HepG2 (cell line): ENCODE results near the gene CMIP. TPM values are rescaled to one million over a fixed set of nuclear protein-coding genes. Genes with fewer than 3 reads are reported as not detected.

Source experiments
- ATAC-seq: fragments of 200-7000 bp; cut with Tn5 transposase; 3 replicates; pipeline ENCODE4 v1.9.1; 2020; ENCODE audit warnings: mild to moderate bottlenecking, moderate library complexity
- BruUV-seq: library from RNA; stranded (reverse); fragments of 400-500 nt; replicated peaks from 2 replicates; lab custom pipeline; 2021; lab: Mats Ljungman, UMichigan
- CTCF ChIA-PET: fragments of 300-600 bp; formaldehyde crosslinking; extraction: SDS; loops from one replicate; lab custom pipeline; 2021; ENCODE audit warnings: low total read pairs, inconsistent platforms, low intra/inter-chr PET ratio; lab: Yijun Ruan, JAX
- POLR2A ChIA-PET: fragments of 350-600 bp; sonication (Branson Sonifier 250); formaldehyde crosslinking; loops from one replicate; lab custom pipeline; 2020; ENCODE audit warnings: antibody characterized with exemption, inconsistent platforms; lab: Yijun Ruan, JAX
- DNase-seq: peaks from one replicate; pipeline ENCODE4 v3.0.0-alpha.2; 2015; ENCODE audit warnings: low spot score
- FAIRE-seq: peaks from 3 replicates; lab custom pipeline; 2011; peaks lifted over from hg19 to GRCh38; lab: Jason Lieb, UNC
- H2AFZ ChIP-seq: one replicate; pipeline ENCODE4 v1.6.1; 2011; ENCODE audit warnings: low read length, inconsistent platforms
- H3K27ac ChIP-seq: fragments of 300-600 bp; 3 replicates; pipeline ENCODE4 v1.8.0; 2011; ENCODE audit warnings: mixed run types, mild to moderate bottlenecking, mixed read lengths, low read length, inconsistent platforms; ENCODE audit not compliant: insufficient read depth; ENCODE audit errors: extremely low read length
- H3K27me3 ChIP-seq, 2 experiments: fragments of 200-600 bp in 1 of 2; 2 replicates in 1 of 2; 3 replicates in 1 of 2; pipeline versions ENCODE4 v1.6.0 to v1.8.0; 2011; ENCODE audit warnings: low read length in 2 of 2, mild to moderate bottlenecking in 2 of 2, moderate library complexity in 2 of 2, inconsistent platforms in 1 of 2; ENCODE audit not compliant: insufficient read depth in 2 of 2, control insufficient read depth in 1 of 2
- H3K36me3 ChIP-seq, 2 experiments: fragments of 200-600 bp in 1 of 2; replicated peaks in 1 of 2; 2 replicates in 1 of 2; 3 replicates in 1 of 2; pipeline versions ENCODE4 v1.5.1 to v1.8.0; 2011; ENCODE audit warnings: low read length in 2 of 2, inconsistent platforms in 1 of 2; ENCODE audit not compliant: insufficient read depth in 2 of 2, control insufficient read depth in 1 of 2
- H3K4me1 ChIP-seq: 2 replicates; pipeline ENCODE4 v1.5.1; 2012; ENCODE audit warnings: low read length, inconsistent platforms; ENCODE audit not compliant: insufficient read depth
- H3K4me2 ChIP-seq: 2 replicates; pipeline ENCODE4 v1.6.0; 2011; ENCODE audit warnings: low read depth, low read length, inconsistent platforms
- H3K4me3 ChIP-seq, 3 experiments: fragments of 200-600 bp in 1 of 3; sonication (generic), shearing (Covaris generic) in 1 of 3; replicated peaks in 1 of 3; 2 replicates each; pipeline ENCODE4 v1.5.1; 2011 to 2016; ENCODE audit warnings: low read length in 3 of 3, inconsistent platforms in 2 of 3, low read depth in 2 of 3, mild to moderate bottlenecking in 2 of 3, control low read depth in 1 of 3, mixed read lengths in 1 of 3; ENCODE audit not compliant: insufficient read depth in 1 of 3
- H3K79me2 ChIP-seq: one replicate; pipeline ENCODE4 v1.6.1; 2011; ENCODE audit warnings: low read length, inconsistent platforms; ENCODE audit not compliant: insufficient read depth
- H3K9ac ChIP-seq: 2 replicates; pipeline ENCODE4 v1.6.0; 2011; ENCODE audit warnings: mild to moderate bottlenecking, low read depth, low read length, inconsistent platforms; ENCODE audit not compliant: insufficient read depth
- H3K9me3 ChIP-seq: 2 replicates; pipeline ENCODE4 v1.5.1; 2012; ENCODE audit warnings: mild to moderate bottlenecking, low read length
- H4K20me1 ChIP-seq: 2 replicates; pipeline ENCODE4 v1.6.0; 2011; ENCODE audit warnings: inconsistent platforms, mild to moderate bottlenecking, low read length, moderate library complexity; ENCODE audit not compliant: insufficient read depth
- NFE2 ChIP-seq: sonication (generic); formaldehyde crosslinking; IDR thresholded peaks from 2 replicates; pipeline ENCODE4 v1.4.0; 2020; ENCODE audit warnings: missing genetic modification reagents
- WGBS: methylation state at CpG from one replicate; pipeline ENCODE4 v1.1.6; 2017; ENCODE audit warnings: low lambda C conversion rate; 5-methylcytosine and 5-hydroxymethylcytosine counted together
- in situ Hi-C: cut with HindIII; loops from 2 replicates; pipeline ENCODE4 v1.10.0; 2017; ENCODE audit warnings: low pct_unique_long_range_greater_than_20kb; ENCODE audit not compliant: extremely low pct_ligation_motif_present
- intact Hi-C: fragments of 100-400 bp; cut with micrococcal nuclease; formaldehyde crosslinking; loops from one replicate; pipeline ENCODE4 v1.10.0; 2022; ENCODE audit not compliant: unreplicated experiment
- polyA plus RNA-seq, 8 experiments: library from polyadenylated mRNA; depleted of rRNA in 3 of 8; stranded (reverse) in 7 of 8; unstranded in 1 of 8; fragments of >200 nt; fragmentation: Illumina TruSeq in 4 of 8; extraction: Trizol in 4 of 8; gene quantifications; 2 replicates each; pipeline versions ENCODE4 v1.2.1 to v1.2.3, GENCODE V29; 2011 to 2016; ENCODE audit warnings: low read depth in 4 of 8, missing spikeins in 1 of 8, mixed read lengths in 1 of 8; ENCODE audit not compliant: insufficient read depth in 1 of 8
- total RNA-seq, 5 experiments: library from RNA; depleted of rRNA; stranded (reverse); fragments of >200 nt; fragmentation: Illumina TruSeq; extraction: Trizol; gene quantifications; 2 replicates each; pipeline ENCODE4 v1.2.3, GENCODE V29; 2016; ENCODE audit warnings: low read depth in 1 of 5
- TF ChIP-seq, protein P1 (sequence below): sonication (generic); formaldehyde crosslinking; IDR thresholded peaks from 2 replicates; pipeline ENCODE4 v1.9.0; 2021; ENCODE audit warnings: missing genetic modification reagents, mild to moderate bottlenecking, borderline replicate concordance
- TF ChIP-seq, protein P2 (sequence below): sonication (generic); formaldehyde crosslinking; IDR thresholded peaks from 2 replicates; pipeline ENCODE4 v1.5.1; 2020; ENCODE audit warnings: mild to moderate bottlenecking, missing genetic modification reagents, moderate library complexity
- TF ChIP-seq, protein P3 (sequence below): sonication (generic); formaldehyde crosslinking; conservative IDR thresholded peaks from 2 replicates; pipeline ENCODE4 v1.4.0; 2020; ENCODE audit warnings: missing genetic modification reagents
- TF ChIP-seq, protein P4 (sequence below): sonication (generic); formaldehyde crosslinking; IDR thresholded peaks from 2 replicates; pipeline ENCODE4 v1.8.0; 2022; ENCODE audit warnings: low read depth, missing genetic modification reagents

Gene CMIP
- total and polyA plus RNA-seq, 2 of the 13 experiments (the other 11 are each of a cell fraction or from before 2014, with no cell fraction given) = 10.9 to 18.1 TPM

DNA sequence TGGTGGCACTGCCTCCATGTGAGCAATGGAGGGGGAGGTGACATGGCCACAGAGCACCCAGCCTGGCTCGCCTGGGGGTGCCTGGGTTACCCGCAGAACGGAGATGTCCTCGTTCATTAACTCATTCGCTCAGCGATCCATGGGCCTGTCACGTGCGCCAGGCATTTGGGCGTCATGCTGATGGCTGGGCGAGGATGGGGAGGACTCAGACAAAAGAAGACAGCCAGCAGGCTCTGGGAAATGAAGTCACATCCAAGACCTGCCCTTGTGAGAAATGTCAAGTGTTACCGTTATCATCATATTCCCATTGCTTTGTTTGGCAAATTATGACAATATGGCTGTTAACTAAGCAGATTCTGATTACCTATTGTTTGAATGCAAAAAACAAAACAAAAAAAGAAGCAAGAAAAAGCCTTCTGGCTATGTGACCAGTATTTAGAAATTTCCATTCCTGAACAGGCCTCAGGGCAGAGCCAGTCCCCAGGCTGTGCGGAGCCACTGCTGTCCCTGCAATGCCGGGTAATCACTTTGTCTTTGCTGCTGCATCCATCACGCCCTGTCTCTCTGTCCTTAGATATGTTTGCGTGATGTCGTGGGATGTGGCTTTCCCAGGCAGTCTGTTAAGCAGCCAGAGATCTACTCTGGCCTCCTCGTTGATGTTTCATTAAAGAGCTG lies 57.9 kb downstream of the CMIP start:
- POLR2A ChIA-PET = no interaction called here
- CTCF ChIA-PET = no interaction called here
- Histone ChIP-seq H3K4me1 (no peaks in the 10 kb centered on the region), H3K4me3 (no peak overlapping the region), H3K4me2 (no peak overlapping the region), H4K20me1 (peaks cover 78% of the 10 kb centered on the region), H3K36me3 (peaks cover 12 to 18% of the 10 kb centered on the region in 2 experiments; a peak in 4 of 5 replicates), H3K9ac (no peak overlapping the region), H3K9me3 (no peaks in the 10 kb centered on the region), H3K27ac (no peak overlapping the region), H3K27me3 (no peaks in the 10 kb centered on the region), H3K79me2 (peaks cover 91% of the 10 kb centered on the region), H2AFZ (no peak overlapping the region)
- in situ Hi-C loops = no loop called here
- BruUV-seq = no TSS peak
- TF ChIP-seq, protein P1, sequence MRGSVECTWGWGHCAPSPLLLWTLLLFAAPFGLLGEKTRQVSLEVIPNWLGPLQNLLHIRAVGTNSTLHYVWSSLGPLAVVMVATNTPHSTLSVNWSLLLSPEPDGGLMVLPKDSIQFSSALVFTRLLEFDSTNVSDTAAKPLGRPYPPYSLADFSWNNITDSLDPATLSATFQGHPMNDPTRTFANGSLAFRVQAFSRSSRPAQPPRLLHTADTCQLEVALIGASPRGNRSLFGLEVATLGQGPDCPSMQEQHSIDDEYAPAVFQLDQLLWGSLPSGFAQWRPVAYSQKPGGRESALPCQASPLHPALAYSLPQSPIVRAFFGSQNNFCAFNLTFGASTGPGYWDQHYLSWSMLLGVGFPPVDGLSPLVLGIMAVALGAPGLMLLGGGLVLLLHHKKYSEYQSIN (CRISPR knock-in tag) = no peak
- TF ChIP-seq, protein P2, sequence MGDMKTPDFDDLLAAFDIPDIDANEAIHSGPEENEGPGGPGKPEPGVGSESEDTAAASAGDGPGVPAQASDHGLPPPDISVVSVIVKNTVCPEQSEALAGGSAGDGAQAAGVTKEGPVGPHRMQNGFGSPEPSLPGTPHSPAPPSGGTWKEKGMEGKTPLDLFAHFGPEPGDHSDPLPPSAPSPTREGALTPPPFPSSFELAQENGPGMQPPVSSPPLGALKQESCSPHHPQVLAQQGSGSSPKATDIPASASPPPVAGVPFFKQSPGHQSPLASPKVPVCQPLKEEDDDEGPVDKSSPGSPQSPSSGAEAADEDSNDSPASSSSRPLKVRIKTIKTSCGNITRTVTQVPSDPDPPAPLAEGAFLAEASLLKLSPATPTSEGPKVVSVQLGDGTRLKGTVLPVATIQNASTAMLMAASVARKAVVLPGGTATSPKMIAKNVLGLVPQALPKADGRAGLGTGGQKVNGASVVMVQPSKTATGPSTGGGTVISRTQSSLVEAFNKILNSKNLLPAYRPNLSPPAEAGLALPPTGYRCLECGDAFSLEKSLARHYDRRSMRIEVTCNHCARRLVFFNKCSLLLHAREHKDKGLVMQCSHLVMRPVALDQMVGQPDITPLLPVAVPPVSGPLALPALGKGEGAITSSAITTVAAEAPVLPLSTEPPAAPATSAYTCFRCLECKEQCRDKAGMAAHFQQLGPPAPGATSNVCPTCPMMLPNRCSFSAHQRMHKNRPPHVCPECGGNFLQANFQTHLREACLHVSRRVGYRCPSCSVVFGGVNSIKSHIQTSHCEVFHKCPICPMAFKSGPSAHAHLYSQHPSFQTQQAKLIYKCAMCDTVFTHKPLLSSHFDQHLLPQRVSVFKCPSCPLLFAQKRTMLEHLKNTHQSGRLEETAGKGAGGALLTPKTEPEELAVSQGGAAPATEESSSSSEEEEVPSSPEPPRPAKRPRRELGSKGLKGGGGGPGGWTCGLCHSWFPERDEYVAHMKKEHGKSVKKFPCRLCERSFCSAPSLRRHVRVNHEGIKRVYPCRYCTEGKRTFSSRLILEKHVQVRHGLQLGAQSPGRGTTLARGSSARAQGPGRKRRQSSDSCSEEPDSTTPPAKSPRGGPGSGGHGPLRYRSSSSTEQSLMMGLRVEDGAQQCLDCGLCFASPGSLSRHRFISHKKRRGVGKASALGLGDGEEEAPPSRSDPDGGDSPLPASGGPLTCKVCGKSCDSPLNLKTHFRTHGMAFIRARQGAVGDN (CRISPR knock-in tag) = 0 out of 2 replicates have a peak, but pooled peaks have one; percentile 14
- TF ChIP-seq, protein P3, sequence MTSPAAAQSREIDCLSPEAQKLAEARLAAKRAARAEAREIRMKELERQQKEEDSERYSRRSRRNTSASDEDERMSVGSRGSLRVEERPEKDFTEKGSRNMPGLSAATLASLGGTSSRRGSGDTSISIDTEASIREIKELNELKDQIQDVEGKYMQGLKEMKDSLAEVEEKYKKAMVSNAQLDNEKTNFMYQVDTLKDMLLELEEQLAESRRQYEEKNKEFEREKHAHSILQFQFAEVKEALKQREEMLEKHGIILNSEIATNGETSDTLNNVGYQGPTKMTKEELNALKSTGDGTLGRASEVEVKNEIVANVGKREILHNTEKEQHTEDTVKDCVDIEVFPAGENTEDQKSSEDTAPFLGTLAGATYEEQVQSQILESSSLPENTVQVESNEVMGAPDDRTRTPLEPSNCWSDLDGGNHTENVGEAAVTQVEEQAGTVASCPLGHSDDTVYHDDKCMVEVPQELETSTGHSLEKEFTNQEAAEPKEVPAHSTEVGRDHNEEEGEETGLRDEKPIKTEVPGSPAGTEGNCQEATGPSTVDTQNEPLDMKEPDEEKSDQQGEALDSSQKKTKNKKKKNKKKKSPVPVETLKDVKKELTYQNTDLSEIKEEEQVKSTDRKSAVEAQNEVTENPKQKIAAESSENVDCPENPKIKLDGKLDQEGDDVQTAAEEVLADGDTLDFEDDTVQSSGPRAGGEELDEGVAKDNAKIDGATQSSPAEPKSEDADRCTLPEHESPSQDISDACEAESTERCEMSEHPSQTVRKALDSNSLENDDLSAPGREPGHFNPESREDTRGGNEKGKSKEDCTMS = no peak
- TF ChIP-seq NFE2 (CRISPR knock-in tag) = no peak
- TF ChIP-seq, protein P4, sequence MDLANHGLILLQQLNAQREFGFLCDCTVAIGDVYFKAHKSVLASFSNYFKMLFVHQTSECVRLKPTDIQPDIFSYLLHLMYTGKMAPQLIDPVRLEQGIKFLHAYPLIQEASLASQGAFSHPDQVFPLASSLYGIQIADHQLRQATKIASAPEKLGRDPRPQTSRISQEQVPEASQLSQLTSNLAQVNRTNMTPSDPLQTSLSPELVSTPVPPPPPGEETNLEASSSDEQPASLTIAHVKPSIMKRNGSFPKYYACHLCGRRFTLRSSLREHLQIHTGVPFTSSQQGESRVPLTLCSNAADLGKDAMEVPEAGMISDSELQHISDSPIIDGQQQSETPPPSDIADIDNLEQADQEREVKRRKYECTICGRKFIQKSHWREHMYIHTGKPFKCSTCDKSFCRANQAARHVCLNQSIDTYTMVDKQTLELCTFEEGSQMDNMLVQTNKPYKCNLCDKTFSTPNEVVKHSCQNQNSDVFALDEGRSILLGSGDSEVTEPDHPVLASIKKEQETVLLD (CRISPR knock-in tag) = no peak
- DNase-seq = no peak
- intact Hi-C loops = no loop called here
- no peak for FAIRE-seq
- 97% methylated on average over 17 of the region's 17 CpGs for WGBS
- ATAC-seq = no peak; the same call in 2 of the 3 replicates
